HepG2 (cell line): Measurements from ENCODE around the gene GPC6.

ENCODE experiments used
- JUNB ChIP-seq: sonication (generic); formaldehyde crosslinking; IDR thresholded peaks from 2 replicates; pipeline ENCODE4 v1.8.0; 2022; ENCODE audit warnings: missing genetic modification reagents, mild to moderate bottlenecking, borderline replicate concordance
- NFE2L2 ChIP-seq: fragments of 150-350 bp; IDR thresholded peaks from 2 replicates; pipeline ENCODE4 v1.6.1; 2014; ENCODE audit warnings: low read length
- POLR2AphosphoS5 ChIP-seq: IDR thresholded peaks from 2 replicates; pipeline ENCODE4 v1.6.1; 2012; ENCODE audit warnings: low read depth, low read length
- ZNF670 ChIP-seq: sonication (generic); formaldehyde crosslinking; IDR thresholded peaks from 2 replicates; pipeline ENCODE4 v1.8.0; 2022; ENCODE audit warnings: mild to moderate bottlenecking, missing genetic modification reagents, borderline replicate concordance
- ZNF7 ChIP-seq: IDR thresholded peaks from 2 replicates; pipeline ENCODE4 v1.6.1; 2016; ENCODE audit warnings: missing biosample characterization, missing genetic modification reagents
- ZNF704 ChIP-seq: sonication (generic); formaldehyde crosslinking; IDR thresholded peaks from 2 replicates; pipeline ENCODE4 v1.8.1; 2023; ENCODE audit warnings: mild to moderate bottlenecking, inconsistent platforms, moderate library complexity, missing genetic modification reagents, borderline replicate concordance
- ZNF772 ChIP-seq: sonication (generic); formaldehyde crosslinking; IDR thresholded peaks from 2 replicates; pipeline ENCODE4 v1.5.0; 2020; ENCODE audit warnings: mild to moderate bottlenecking, missing genetic modification reagents
- TF ChIP-seq, protein P1 (sequence below): sonication (generic); formaldehyde crosslinking; IDR thresholded peaks from 2 replicates; pipeline ENCODE4 v1.5.0; 2020; ENCODE audit warnings: mild to moderate bottlenecking, missing genetic modification reagents, moderate library complexity

- TF ChIP-seq, protein P1, sequence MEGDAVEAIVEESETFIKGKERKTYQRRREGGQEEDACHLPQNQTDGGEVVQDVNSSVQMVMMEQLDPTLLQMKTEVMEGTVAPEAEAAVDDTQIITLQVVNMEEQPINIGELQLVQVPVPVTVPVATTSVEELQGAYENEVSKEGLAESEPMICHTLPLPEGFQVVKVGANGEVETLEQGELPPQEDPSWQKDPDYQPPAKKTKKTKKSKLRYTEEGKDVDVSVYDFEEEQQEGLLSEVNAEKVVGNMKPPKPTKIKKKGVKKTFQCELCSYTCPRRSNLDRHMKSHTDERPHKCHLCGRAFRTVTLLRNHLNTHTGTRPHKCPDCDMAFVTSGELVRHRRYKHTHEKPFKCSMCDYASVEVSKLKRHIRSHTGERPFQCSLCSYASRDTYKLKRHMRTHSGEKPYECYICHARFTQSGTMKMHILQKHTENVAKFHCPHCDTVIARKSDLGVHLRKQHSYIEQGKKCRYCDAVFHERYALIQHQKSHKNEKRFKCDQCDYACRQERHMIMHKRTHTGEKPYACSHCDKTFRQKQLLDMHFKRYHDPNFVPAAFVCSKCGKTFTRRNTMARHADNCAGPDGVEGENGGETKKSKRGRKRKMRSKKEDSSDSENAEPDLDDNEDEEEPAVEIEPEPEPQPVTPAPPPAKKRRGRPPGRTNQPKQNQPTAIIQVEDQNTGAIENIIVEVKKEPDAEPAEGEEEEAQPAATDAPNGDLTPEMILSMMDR (CRISPR knock-in tag), result no peak
- no peak for TF ChIP-seq ZNF7
- TF ChIP-seq JUNB (CRISPR knock-in tag), result no peak
- TF ChIP-seq POLR2AphosphoS5, result no peak
- TF ChIP-seq NFE2L2, result no peak
- no peak for TF ChIP-seq ZNF670 (CRISPR knock-in tag)
- no peak for TF ChIP-seq ZNF704
- no peak for TF ChIP-seq ZNF772
Measured at GRCh38 chr13:94173312-94173854, 946.8 kb downstream of the GPC6 start.
